Liver (tissue), 9 donors: Measurements from ENCODE around the gene MTURN. TPM values are rescaled to one million over a fixed set of nuclear protein-coding genes. Genes with fewer than 3 reads are reported as not detected.

Source experiments
- DNase-seq: peaks from one replicate; pipeline ENCODE4 v3.0.0-alpha.2; 2017; ENCODE audit warnings: low spot score
- H3K27ac ChIP-seq, 2 donors: one replicate each; pipeline ENCODE4 v1.7.0; 2013; ENCODE audit warnings: inconsistent platforms in 2 of 2, low read length in 2 of 2, control low read depth in 1 of 2, low read depth in 1 of 2, mild to moderate bottlenecking in 1 of 2
- H3K27me3 ChIP-seq, 4 donors: one replicate each; pipeline versions ENCODE4 v1.6.1 to v1.7.0; 2013; ENCODE audit warnings: low read length in 3 of 4, inconsistent platforms in 1 of 4, mild to moderate bottlenecking in 1 of 4, moderate library complexity in 1 of 4; ENCODE audit not compliant: control insufficient read depth in 4 of 4, insufficient read depth in 4 of 4
- H3K36me3 ChIP-seq, 4 donors: one replicate each; pipeline versions ENCODE4 v1.6.1 to v1.7.0; 2013; ENCODE audit warnings: low read length in 3 of 4, mild to moderate bottlenecking in 3 of 4, low read depth in 1 of 4, moderate library complexity in 1 of 4; ENCODE audit not compliant: control insufficient read depth in 4 of 4, insufficient read depth in 3 of 4
- H3K4me1 ChIP-seq, 4 donors: one replicate each; pipeline versions ENCODE4 v1.6.1 to v1.7.0; 2013; ENCODE audit warnings: low read length in 3 of 4, mild to moderate bottlenecking in 3 of 4, moderate library complexity in 1 of 4; ENCODE audit not compliant: control insufficient read depth in 4 of 4, insufficient read depth in 4 of 4
- H3K4me3 ChIP-seq, 3 donors: one replicate each; pipeline versions ENCODE4 v1.6.1 to v1.7.0; 2013; ENCODE audit warnings: low read length in 3 of 3, control low read depth in 1 of 3, low read depth in 1 of 3, mild to moderate bottlenecking in 1 of 3
- H3K9ac ChIP-seq, 2 donors: one replicate each; pipeline ENCODE4 v1.7.0; 2013; ENCODE audit warnings: low read length in 2 of 2, mild to moderate bottlenecking in 2 of 2, moderate library complexity in 2 of 2, control low read depth in 1 of 2, low read depth in 1 of 2
- H3K9me3 ChIP-seq, 4 donors: one replicate each; pipeline versions ENCODE4 v1.6.1 to v1.7.0; 2013; ENCODE audit warnings: low read length in 3 of 4; ENCODE audit not compliant: control insufficient read depth in 4 of 4
- CTCF ChIP-seq: fragments of 150-350 bp; IDR thresholded peaks from 2 replicates; pipeline ENCODE4 v1.5.1; 2017; ENCODE audit warnings: improper control_type of control experiment, low read depth, low read length; ENCODE audit not compliant: missing input control
- EGR1 ChIP-seq, 2 donors: IDR thresholded peaks; 2 replicates each; pipeline ENCODE4 v1.6.1; 2016 to 2018; ENCODE audit warnings: antibody characterized with exemption in 2 of 2, low read depth in 2 of 2
- FOXA1 ChIP-seq: IDR thresholded peaks from 2 replicates; pipeline ENCODE4 v1.6.1; 2016; ENCODE audit warnings: antibody characterized with exemption
- FOXA2 ChIP-seq: IDR thresholded peaks from 2 replicates; pipeline ENCODE4 v1.6.1; 2016; ENCODE audit warnings: antibody characterized with exemption
- GABPA ChIP-seq, 2 donors: IDR thresholded peaks in 1 of 2; conservative IDR thresholded peaks in 1 of 2; 2 replicates each; pipeline ENCODE4 v1.6.1; 2016; ENCODE audit warnings: antibody characterized with exemption in 2 of 2, mild to moderate bottlenecking in 1 of 2, moderate library complexity in 1 of 2
- HNF4A ChIP-seq, 2 donors: conservative IDR thresholded peaks; 2 replicates each; pipeline ENCODE4 v1.6.1; 2016; ENCODE audit warnings: antibody characterized with exemption in 2 of 2, mild to moderate bottlenecking in 2 of 2
- HNF4G ChIP-seq: IDR thresholded peaks from 2 replicates; pipeline ENCODE4 v1.6.1; 2016; ENCODE audit warnings: antibody characterized with exemption
- JUND ChIP-seq, 2 donors: IDR thresholded peaks; 2 replicates each; pipeline ENCODE4 v1.6.1; 2016; ENCODE audit warnings: antibody characterized with exemption in 2 of 2
- MAX ChIP-seq: IDR thresholded peaks from 2 replicates; pipeline ENCODE4 v1.6.1; 2016; ENCODE audit warnings: antibody characterized with exemption
- NR2F2 ChIP-seq: IDR thresholded peaks from 2 replicates; pipeline ENCODE4 v1.6.1; 2016; ENCODE audit warnings: antibody characterized with exemption
- RAD21 ChIP-seq, 2 donors: IDR thresholded peaks; 2 replicates each; pipeline ENCODE4 v1.6.1; 2016; ENCODE audit warnings: antibody characterized with exemption in 2 of 2, mild to moderate bottlenecking in 2 of 2
- REST ChIP-seq: IDR thresholded peaks from 2 replicates; pipeline ENCODE4 v1.6.1; 2016; ENCODE audit warnings: antibody characterized with exemption, mild to moderate bottlenecking
- RXRA ChIP-seq, 2 donors: IDR thresholded peaks; 2 replicates each; pipeline ENCODE4 v1.6.1; 2017 to 2018; ENCODE audit warnings: antibody characterized with exemption in 2 of 2, mild to moderate bottlenecking in 1 of 2
- SP1 ChIP-seq: IDR thresholded peaks from 2 replicates; pipeline ENCODE4 v1.6.1; 2018; ENCODE audit warnings: antibody characterized with exemption, mild to moderate bottlenecking
- TAF1 ChIP-seq: conservative IDR thresholded peaks from 2 replicates; pipeline ENCODE4 v1.6.1; 2016; ENCODE audit warnings: antibody characterized with exemption, mild to moderate bottlenecking
- YY1 ChIP-seq: IDR thresholded peaks from 2 replicates; pipeline ENCODE4 v1.6.1; 2016; ENCODE audit warnings: antibody characterized with exemption, mild to moderate bottlenecking
- WGBS: extraction: QIAGEN DNeasy Blood & Tissue Kit; methylation state at CpG from one replicate; pipeline ENCODE4 v1.1.7; 2013; 5-methylcytosine and 5-hydroxymethylcytosine counted together
- polyA plus RNA-seq, 2 donors: library from polyadenylated mRNA; stranded (reverse) in 1 of 2; unstranded in 1 of 2; fragments of 200-250 nt in 1 of 2; fragments of >200 nt in 1 of 2; fragmentation: Nextera tagmentation in 1 of 2; extraction: Ambion mirVana in 1 of 2; gene quantifications; one replicate each; pipeline versions ENCODE4 v1.2.1 to v1.2.3, GENCODE V29; 2013 to 2015
- total RNA-seq, 2 donors: library from RNA; depleted of rRNA; stranded (reverse); fragments of >200 nt; gene quantifications; one replicate each; pipeline ENCODE4 v1.2.3, GENCODE V29; 2014
- TF ChIP-seq, protein P1 (sequence below): IDR thresholded peaks from 2 replicates; pipeline ENCODE4 v1.6.1; 2016; ENCODE audit warnings: antibody characterized with exemption
- TF ChIP-seq, protein P2 (sequence below): IDR thresholded peaks from 2 replicates; pipeline ENCODE4 v1.6.1; 2016; ENCODE audit warnings: antibody characterized with exemption
- donor health status: healthy.
- donor health status: healthy.
- donor health status: healthy.
- donor health status: healthy.
- donor health status: healthy.

Gene MTURN
- total and polyA plus RNA-seq, 4 donors = 2.4 to 14.4 (median 6.1) TPM

GRCh38 chr7:30201921-30202320 lies 67.1 kb downstream of the MTURN start:
- no peaks in the 10 kb centered on the region for H3K36me3 ChIP-seq
- TF ChIP-seq FOXA2 (no peak), SP1 (no peak), HNF4G (no peak), YY1 (no peak), TAF1 (no peak), CTCF (no peak), MAX (no peak), FOXA1 (no peak), EGR1 (IDR thresholded peaks at IDR 0.05; ENCODE audit: low read depth in 2 of 2) (no peak), GABPA (IDR thresholded peaks at IDR 0.05 in 1 of 2, conservative IDR thresholded peaks at IDR 0.05 in 1 of 2) (no peak), JUND (IDR thresholded peaks at IDR 0.05) (no peak), RAD21 (IDR thresholded peaks at IDR 0.05) (no peak), NR2F2 (no peak), REST (no peak), RXRA (IDR thresholded peaks at IDR 0.05) (no peak), HNF4A (conservative IDR thresholded peaks at IDR 0.05) (no peak)
- TF ChIP-seq, protein P1, sequence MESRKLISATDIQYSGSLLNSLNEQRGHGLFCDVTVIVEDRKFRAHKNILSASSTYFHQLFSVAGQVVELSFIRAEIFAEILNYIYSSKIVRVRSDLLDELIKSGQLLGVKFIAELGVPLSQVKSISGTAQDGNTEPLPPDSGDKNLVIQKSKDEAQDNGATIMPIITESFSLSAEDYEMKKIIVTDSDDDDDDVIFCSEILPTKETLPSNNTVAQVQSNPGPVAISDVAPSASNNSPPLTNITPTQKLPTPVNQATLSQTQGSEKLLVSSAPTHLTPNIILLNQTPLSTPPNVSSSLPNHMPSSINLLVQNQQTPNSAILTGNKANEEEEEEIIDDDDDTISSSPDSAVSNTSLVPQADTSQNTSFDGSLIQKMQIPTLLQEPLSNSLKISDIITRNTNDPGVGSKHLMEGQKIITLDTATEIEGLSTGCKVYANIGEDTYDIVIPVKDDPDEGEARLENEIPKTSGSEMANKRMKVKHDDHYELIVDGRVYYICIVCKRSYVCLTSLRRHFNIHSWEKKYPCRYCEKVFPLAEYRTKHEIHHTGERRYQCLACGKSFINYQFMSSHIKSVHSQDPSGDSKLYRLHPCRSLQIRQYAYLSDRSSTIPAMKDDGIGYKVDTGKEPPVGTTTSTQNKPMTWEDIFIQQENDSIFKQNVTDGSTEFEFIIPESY = no peak
- TF ChIP-seq, protein P2, sequence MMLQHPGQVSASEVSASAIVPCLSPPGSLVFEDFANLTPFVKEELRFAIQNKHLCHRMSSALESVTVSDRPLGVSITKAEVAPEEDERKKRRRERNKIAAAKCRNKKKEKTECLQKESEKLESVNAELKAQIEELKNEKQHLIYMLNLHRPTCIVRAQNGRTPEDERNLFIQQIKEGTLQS = no peak
- H3K4me3 ChIP-seq = no peak overlapping the region
- H3K9ac ChIP-seq = no peak overlapping the region
- no peak overlapping the region for H3K27ac ChIP-seq
- H3K4me1 ChIP-seq = no peaks in the 10 kb centered on the region
- DNase-seq = no peak
- H3K9me3 ChIP-seq = no peaks in the 10 kb centered on the region
- WGBS = 92% methylated on average over 2 of the region's 2 CpGs
- no peaks in the 10 kb centered on the region for H3K27me3 ChIP-seq
